B cell (primary cell): ENCODE data around the gene MSN. TPM values are rescaled to one million over a fixed set of nuclear protein-coding genes. Genes with fewer than 3 reads are reported as not detected.

Experiments used
- ATAC-seq: fragments of 200-7000 bp; cut with Tn5 transposase; one replicate; pipeline ENCODE4 v1.10.0; 2021; ENCODE audit warnings: low read depth, mild to moderate bottlenecking, moderate number of reproducible peaks, moderate library complexity
- CTCF ChIA-PET: fragments of 350-600 bp; sonication (Branson Sonifier 250); formaldehyde crosslinking; loops from one replicate; lab custom pipeline; 2021; ENCODE audit warnings: antibody characterized with exemption, inconsistent platforms; lab: Charles Lee
- POLR2A ChIA-PET: fragments of 350-600 bp; sonication (Branson Sonifier 250); formaldehyde crosslinking; loops from one replicate; lab custom pipeline; 2021; ENCODE audit warnings: antibody characterized with exemption; lab: Charles Lee
- DNase-seq: peaks from one replicate; pipeline ENCODE4 v3.0.0; 2013
- H2AFZ ChIP-seq: 2 replicates; pipeline ENCODE4 v1.6.1; 2012; ENCODE audit warnings: mild to moderate bottlenecking, low read depth, low read length; ENCODE audit not compliant: insufficient read depth, poor library complexity, severe bottlenecking
- H3K27ac ChIP-seq, 2 donors: 1 replicate in 1 of 2; 2 replicates in 1 of 2; pipeline ENCODE4 v1.5.1; 2012 to 2013; ENCODE audit warnings: low read length in 2 of 2, mild to moderate bottlenecking in 2 of 2, moderate library complexity in 1 of 2
- H3K27me3 ChIP-seq, 4 experiments: fragments of 200-600 bp in 1 of 4; sonication (generic) in 1 of 4; replicated peaks in 1 of 4; 1 replicate in 2 of 4; 2 replicates in 2 of 4; pipeline versions ENCODE4 v1.6.1 to v1.7.0; 2013 to 2016; ENCODE audit warnings: low read length in 3 of 4, mild to moderate bottlenecking in 2 of 4, mixed read lengths in 1 of 4, moderate library complexity in 1 of 4; ENCODE audit not compliant: insufficient read depth in 4 of 4, control insufficient read depth in 3 of 4; ENCODE audit errors: control extremely low read depth in 1 of 4
- H3K36me3 ChIP-seq, 2 experiments: replicated peaks in 1 of 2; 1 replicate in 1 of 2; 2 replicates in 1 of 2; pipeline versions ENCODE4 v1.6.1 to v1.7.1; 2013; ENCODE audit warnings: low read length in 1 of 2; ENCODE audit not compliant: insufficient read depth in 2 of 2, control insufficient read depth in 1 of 2; ENCODE audit errors: control extremely low read depth in 1 of 2, extremely low read depth in 1 of 2
- H3K4me1 ChIP-seq, 2 donors: fragments of 200-600 bp in 1 of 2; sonication (generic) in 1 of 2; 1 replicate in 1 of 2; 2 replicates in 1 of 2; pipeline versions ENCODE4 v1.5.1 to v1.6.1; 2013 to 2017; ENCODE audit warnings: low read length in 2 of 2; ENCODE audit not compliant: control insufficient read depth in 2 of 2, insufficient read depth in 2 of 2
- H3K4me2 ChIP-seq: replicated peaks from 2 replicates; pipeline ENCODE3; 2012; ENCODE audit warnings: mild to moderate bottlenecking, low read depth, low read length; ENCODE audit not compliant: poor library complexity, severe bottlenecking
- H3K4me3 ChIP-seq, 5 experiments: fragments of 200-600 bp in 1 of 5; sonication (generic) in 1 of 5; 1 replicate in 3 of 5; 2 replicates in 2 of 5; pipeline versions ENCODE4 v1.5.1 to v1.7.0; 2011 to 2016; ENCODE audit warnings: low read length in 4 of 5, mild to moderate bottlenecking in 4 of 5, low read depth in 2 of 5, control low read depth in 1 of 5, moderate library complexity in 1 of 5; ENCODE audit not compliant: insufficient read depth in 1 of 5; ENCODE audit errors: control extremely low read depth in 1 of 5, extremely low read depth in 1 of 5
- H3K79me2 ChIP-seq: fragments of 200-600 bp; sonication (generic); one replicate; pipeline ENCODE4 v1.6.0; 2016; ENCODE audit warnings: low read length; ENCODE audit not compliant: control insufficient read depth, insufficient read depth
- H3K9ac ChIP-seq: fragments of 200-600 bp; sonication (generic); 2 replicates; pipeline ENCODE4 v1.6.1; 2017; ENCODE audit warnings: mild to moderate bottlenecking, low read length, moderate library complexity
- H3K9me3 ChIP-seq, 3 donors: one replicate each; pipeline versions ENCODE4 v1.6.1 to v1.7.1; 2013; ENCODE audit warnings: low read length in 2 of 3; ENCODE audit not compliant: control insufficient read depth in 2 of 3, insufficient read depth in 1 of 3; ENCODE audit errors: control extremely low read depth in 1 of 3
- H4K20me1 ChIP-seq: 2 replicates; pipeline ENCODE4 v1.6.0; 2012; ENCODE audit warnings: mild to moderate bottlenecking, low read length; ENCODE audit not compliant: insufficient read depth, control insufficient read depth, poor library complexity, severe bottlenecking
- H3K27ac Mint-ChIP-seq: one replicate; pipeline ENCODE4 v1.8.0; 2021; ENCODE audit warnings: mixed read lengths
- H3K27me3 Mint-ChIP-seq: one replicate; pipeline ENCODE4 v1.8.0; 2021; ENCODE audit warnings: mixed read lengths
- H3K4me1 Mint-ChIP-seq: one replicate; pipeline ENCODE4 v1.8.0; 2021; ENCODE audit warnings: mixed read lengths
- H3K4me3 Mint-ChIP-seq: one replicate; pipeline ENCODE4 v1.8.0; 2021; ENCODE audit warnings: mixed read lengths
- H3K9me3 Mint-ChIP-seq: one replicate; pipeline ENCODE4 v1.8.0; 2022; ENCODE audit warnings: mixed read lengths; ENCODE audit not compliant: insufficient read depth
- CTCF ChIP-seq: fragments of 200-600 bp; IDR thresholded peaks from one replicate; pipeline ENCODE4 v1.8.0; 2022; ENCODE audit warnings: antibody characterized with exemption, mild to moderate bottlenecking
- EZH2 ChIP-seq: IDR thresholded peaks from 2 replicates; pipeline ENCODE4 v1.6.1; 2012; ENCODE audit warnings: borderline replicate concordance, low read depth, mild to moderate bottlenecking, moderate library complexity, low read length; ENCODE audit not compliant: insufficient read depth, poor library complexity, severe bottlenecking
- WGBS: methylation state at CpG from one replicate; pipeline ENCODE4 v1.1.5; 2013; ENCODE audit warnings: missing lambda C conversion rate; ENCODE audit not compliant: insufficient coverage; 5-methylcytosine and 5-hydroxymethylcytosine counted together
- intact Hi-C: fragments of 100-400 bp; cut with micrococcal nuclease; formaldehyde crosslinking; loops from one replicate; pipeline ENCODE4 v1.10.0; 2022
- polyA plus RNA-seq: library from polyadenylated mRNA; depleted of rRNA; stranded (reverse); fragments of >200 nt; gene quantifications from 2 replicates; pipeline ENCODE4 v1.2.3, GENCODE V29; 2012
- total RNA-seq, 2 donors: library from RNA; stranded (reverse); fragments of 120-200 nt in 1 of 2; gene quantifications; 1 replicate in 1 of 2; 2 replicates in 1 of 2; pipeline versions ENCODE4 v1.2.3 to v1.2.4, GENCODE V29; 2013 to 2022

The MSN gene
- total and polyA plus RNA-seq, 2 donors (not counting 1 experiment from before 2014, with no cell fraction given) = 181 to 414 TPM

- Histone ChIP-seq H3K27ac (no peak overlapping the region), H3K4me3 (no peak overlapping the region), H3K4me2 (no peak overlapping the region), H3K79me2 (no peaks in the 10 kb centered on the region), H3K9ac (no peak overlapping the region), H3K27me3 (no peaks in the 10 kb centered on the region), H3K36me3 (no peaks in the 10 kb centered on the region), H2AFZ (no peak overlapping the region), H3K4me1 (no peaks in the 10 kb centered on the region), H4K20me1 (no peaks in the 10 kb centered on the region), H3K9me3 (no peaks in the 10 kb centered on the region)
- POLR2A ChIA-PET = no interaction called here
- ATAC-seq (no peak), DNase-seq (no peak)
- Mint-ChIP-seq H3K27me3 (no peaks in the 10 kb centered on the region), H3K9me3 (no peaks in the 10 kb centered on the region), H3K27ac (no peak overlapping the region), H3K4me1 (no peaks in the 10 kb centered on the region), H3K4me3 (no peak overlapping the region)
- CTCF ChIA-PET = interaction anchor here (0.7 kb wide), 2 partner anchors 35 to 373 kb away, joined by 3 read pairs; no protein-coding TSS in a partner anchor
- intact Hi-C loops = no loop called here
- no CpG with 5 or more reads among the region's 5 CpGs for WGBS
- no peak for TF ChIP-seq CTCF
- TF ChIP-seq EZH2 = no peak
Observed at GRCh38 chrX:65637335-65637734, 30.1 kb upstream of the MSN start.

- H3K27ac ChIP-seq = no peak overlapping the region
- H3K79me2 ChIP-seq = no peaks in the 10 kb centered on the region
- H3K4me1 ChIP-seq = peaks cover 0 to 3% of the 10 kb centered on the region in 2 donors
- Mint-ChIP-seq H3K27ac (no peak overlapping the region), H3K9me3 (no peaks in the 10 kb centered on the region), H3K4me1 (peaks cover 4% of the 10 kb centered on the region), H3K4me3 (no peak overlapping the region), H3K27me3 (no peaks in the 10 kb centered on the region)
- no peak overlapping the region for H3K4me2 ChIP-seq
- H3K36me3 ChIP-seq = no peaks in the 10 kb centered on the region
- no peak overlapping the region for H2AFZ ChIP-seq
- WGBS = 60% methylated on average over 1 of the region's 3 CpGs
- ATAC-seq = no peak
- no peaks in the 10 kb centered on the region for H4K20me1 ChIP-seq
- no peaks in the 10 kb centered on the region for H3K9me3 ChIP-seq
- H3K4me3 ChIP-seq = no peak overlapping the region
- no peak overlapping the region for H3K9ac ChIP-seq
- no peaks in the 10 kb centered on the region for H3K27me3 ChIP-seq
- no peak for TF ChIP-seq EZH2
- no peak for TF ChIP-seq CTCF
- DNase-seq = no peak
- POLR2A ChIA-PET = no interaction called here
- CTCF ChIA-PET = no interaction called here
- intact Hi-C loops = no loop called here
Observed at GRCh38 chrX:65642914-65643491, 24.5 kb upstream of the MSN start.
